GM23338 (cell line): ENCODE data around the gene DCLK1. TPM values are rescaled to one million over a fixed set of nuclear protein-coding genes. Genes with fewer than 3 reads are reported as not detected.

Source experiments
- ATAC-seq: fragments of 200-7000 bp; cut with Tn5 transposase; 3 replicates; pipeline ENCODE4 v1.9.1; 2020
- DNase-seq: peaks from one replicate; pipeline ENCODE4 v3.0.0-alpha.2; 2015; ENCODE audit warnings: low spot score
- H2AFZ ChIP-seq: fragments of 200-600 bp; sonication (generic); 2 replicates; pipeline ENCODE4 v1.8.0; 2016; ENCODE audit warnings: antibody characterized with exemption, mild to moderate bottlenecking, moderate library complexity
- H3F3A ChIP-seq: fragments of 200-600 bp; sonication (generic); replicated peaks from 2 replicates; pipeline ENCODE4 v1.8.0; 2017; ENCODE audit warnings: antibody characterized with exemption, mixed run types, low read depth
- H3K27ac ChIP-seq: fragments of 200-600 bp; sonication (generic); 2 replicates; pipeline ENCODE4 v1.6.1; 2016; ENCODE audit warnings: low read depth
- H3K27me3 ChIP-seq: fragments of 200-600 bp; sonication (generic); 2 replicates; pipeline ENCODE4 v1.8.0; 2016; ENCODE audit warnings: mild to moderate bottlenecking, mixed run types, moderate library complexity; ENCODE audit not compliant: insufficient read depth
- H3K36me3 ChIP-seq: fragments of 200-600 bp; sonication (generic); 2 replicates; pipeline ENCODE4 v1.8.0; 2016; ENCODE audit warnings: mild to moderate bottlenecking; ENCODE audit not compliant: insufficient read depth
- H3K4me1 ChIP-seq: fragments of 200-600 bp; sonication (generic); 2 replicates; pipeline ENCODE4 v1.8.0; 2016; ENCODE audit warnings: mild to moderate bottlenecking, moderate library complexity; ENCODE audit not compliant: insufficient read depth
- H3K4me2 ChIP-seq: fragments of 200-600 bp; sonication (generic); 2 replicates; pipeline ENCODE4 v1.7.1; 2017; ENCODE audit warnings: mixed run types
- H3K4me3 ChIP-seq: fragments of 200-600 bp; sonication (generic); 2 replicates; pipeline ENCODE4 v1.6.1; 2016; ENCODE audit warnings: mixed run types
- H3K79me2 ChIP-seq: fragments of 200-600 bp; sonication (generic); replicated peaks from 2 replicates; pipeline ENCODE4 v1.8.0; 2017; ENCODE audit warnings: mild to moderate bottlenecking; ENCODE audit not compliant: insufficient read depth
- H3K9me2 ChIP-seq: fragments of 200-600 bp; sonication (generic); 2 replicates; pipeline ENCODE4 v1.8.0; 2017; ENCODE audit not compliant: insufficient read depth
- H4K20me1 ChIP-seq: fragments of 200-600 bp; sonication (generic); replicated peaks from 2 replicates; pipeline ENCODE4 v1.8.0; 2017; ENCODE audit warnings: mild to moderate bottlenecking; ENCODE audit not compliant: insufficient read depth
- H3K27ac Mint-ChIP-seq: 2 replicates; pipeline ENCODE4 v1.8.0; 2020; ENCODE audit warnings: inconsistent platforms, mild to moderate bottlenecking, moderate library complexity, mixed read lengths
- H3K27me3 Mint-ChIP-seq: 3 replicates; pipeline ENCODE4 v1.8.0; 2022; ENCODE audit warnings: low read depth, mild to moderate bottlenecking, moderate library complexity, mixed read lengths, inconsistent platforms; ENCODE audit not compliant: insufficient read depth, poor library complexity
- H3K36me3 Mint-ChIP-seq: 3 replicates; pipeline ENCODE4 v1.8.0; 2021; ENCODE audit warnings: low read depth, mild to moderate bottlenecking, inconsistent platforms, moderate library complexity, mixed read lengths
- H3K4me1 Mint-ChIP-seq: 3 replicates; pipeline ENCODE4 v1.8.0; 2020; ENCODE audit warnings: mild to moderate bottlenecking, inconsistent platforms, mixed read lengths
- H3K4me3 Mint-ChIP-seq: 3 replicates; pipeline ENCODE4 v1.8.0; 2021; ENCODE audit warnings: moderate library complexity, mild to moderate bottlenecking, inconsistent platforms, mixed read lengths
- H3K9me3 Mint-ChIP-seq: 3 replicates; pipeline ENCODE4 v1.8.0; 2020; ENCODE audit warnings: moderate library complexity, mild to moderate bottlenecking, inconsistent platforms, mixed read lengths
- CREB1 ChIP-seq: fragments of 250-450 bp; sonication (Bioruptor Pico); IDR thresholded peaks from 2 replicates; pipeline ENCODE4 v1.5.0; 2020; ENCODE audit warnings: low read depth, mild to moderate bottlenecking, moderate library complexity
- EZH2phosphoT487 ChIP-seq: fragments of 200-600 bp; sonication (generic); IDR thresholded peaks from one replicate; pipeline ENCODE4 v1.8.1; 2018; ENCODE audit warnings: antibody characterized with exemption; ENCODE audit not compliant: unreplicated experiment
- JUNB ChIP-seq: IDR thresholded peaks from one replicate; pipeline ENCODE4 v1.6.1; 2016; ENCODE audit warnings: antibody characterized with exemption; ENCODE audit not compliant: unreplicated experiment
- NANOG ChIP-seq: IDR thresholded peaks from 2 replicates; pipeline ENCODE4 v1.6.1; 2016; ENCODE audit warnings: antibody characterized with exemption, borderline replicate concordance
- REST ChIP-seq: IDR thresholded peaks from one replicate; pipeline ENCODE4 v1.6.1; 2018; ENCODE audit warnings: antibody characterized with exemption; ENCODE audit not compliant: unreplicated experiment
- STAT1 ChIP-seq: IDR thresholded peaks from one replicate; pipeline ENCODE4 v1.6.1; 2016; ENCODE audit warnings: antibody characterized with exemption; ENCODE audit not compliant: unreplicated experiment
- ZNF114 ChIP-seq: fragments of 250-450 bp; sonication (Bioruptor Pico); IDR thresholded peaks from 2 replicates; pipeline ENCODE4 v1.5.0; 2020; ENCODE audit warnings: mild to moderate bottlenecking, moderate library complexity
- ZNF331 ChIP-seq: fragments of 250-450 bp; sonication (Bioruptor Pico); IDR thresholded peaks from 2 replicates; pipeline ENCODE4 v1.5.0; 2020; ENCODE audit warnings: low read depth, mild to moderate bottlenecking, moderate library complexity
- polyA plus RNA-seq: library from polyadenylated mRNA; unstranded; fragments of >200 nt; fragmentation: Nextera tagmentation; extraction: Ambion mirVana; gene quantifications from 2 replicates; pipeline ENCODE4 v1.2.1, GENCODE V29; 2016
- total RNA-seq: library from RNA; depleted of rRNA; stranded (reverse); fragments of >200 nt; shearing (Covaris generic); gene quantifications from 2 replicates; pipeline ENCODE4 v1.2.3, GENCODE V29; 2014
- TF ChIP-seq, protein P1 (sequence below), 2 experiments: fragments of 200-600 bp in 1 of 2; sonication (generic) in 1 of 2; conservative IDR thresholded peaks; 2 replicates each; pipeline versions ENCODE4 v1.5.1 to v1.6.1; 2016 to 2017; ENCODE audit warnings: antibody characterized with exemption in 2 of 2, low read depth in 2 of 2, mild to moderate bottlenecking in 2 of 2, moderate library complexity in 1 of 2
- TF ChIP-seq, protein P2 (sequence below): fragments of 250-450 bp; sonication (Bioruptor Pico); IDR thresholded peaks from 2 replicates; pipeline ENCODE4 v1.5.0; 2020; ENCODE audit warnings: mild to moderate bottlenecking, moderate library complexity

Gene DCLK1
- total and polyA plus RNA-seq, 2 experiments from 2014 or later: 13.1 to 57.7 TPM

DNA sequence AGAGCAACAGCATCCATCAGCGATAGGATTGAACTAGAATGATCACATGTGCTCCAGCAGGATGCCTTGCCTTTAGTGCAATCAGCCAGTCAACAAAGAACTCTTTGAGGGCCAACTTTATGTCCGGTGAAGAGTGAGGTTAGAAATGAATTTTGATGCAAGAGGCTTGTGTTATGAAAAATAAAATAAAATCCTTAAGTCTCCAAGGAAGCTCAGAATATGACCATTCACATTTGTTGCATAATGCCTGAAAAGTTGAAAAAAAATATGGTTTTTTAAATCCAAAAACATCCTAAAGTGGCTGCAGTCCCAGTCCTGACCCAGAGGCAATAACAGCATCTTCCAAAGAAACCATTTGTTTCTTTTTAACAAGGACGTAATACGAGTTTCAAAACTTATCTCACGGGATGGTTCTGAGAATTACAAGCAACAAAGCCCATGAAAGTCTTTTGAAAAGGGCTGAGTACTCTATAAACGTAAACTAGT is 61.3 kb downstream of the DCLK1 start:
- TF ChIP-seq ZNF331 (CRISPR knock-in tag) (no peak), STAT1 (no peak), CREB1 (no peak), EZH2phosphoT487 (no peak), NANOG (no peak), REST (no peak), ZNF114 (no peak), JUNB (no peak)
- TF ChIP-seq, protein P1, sequence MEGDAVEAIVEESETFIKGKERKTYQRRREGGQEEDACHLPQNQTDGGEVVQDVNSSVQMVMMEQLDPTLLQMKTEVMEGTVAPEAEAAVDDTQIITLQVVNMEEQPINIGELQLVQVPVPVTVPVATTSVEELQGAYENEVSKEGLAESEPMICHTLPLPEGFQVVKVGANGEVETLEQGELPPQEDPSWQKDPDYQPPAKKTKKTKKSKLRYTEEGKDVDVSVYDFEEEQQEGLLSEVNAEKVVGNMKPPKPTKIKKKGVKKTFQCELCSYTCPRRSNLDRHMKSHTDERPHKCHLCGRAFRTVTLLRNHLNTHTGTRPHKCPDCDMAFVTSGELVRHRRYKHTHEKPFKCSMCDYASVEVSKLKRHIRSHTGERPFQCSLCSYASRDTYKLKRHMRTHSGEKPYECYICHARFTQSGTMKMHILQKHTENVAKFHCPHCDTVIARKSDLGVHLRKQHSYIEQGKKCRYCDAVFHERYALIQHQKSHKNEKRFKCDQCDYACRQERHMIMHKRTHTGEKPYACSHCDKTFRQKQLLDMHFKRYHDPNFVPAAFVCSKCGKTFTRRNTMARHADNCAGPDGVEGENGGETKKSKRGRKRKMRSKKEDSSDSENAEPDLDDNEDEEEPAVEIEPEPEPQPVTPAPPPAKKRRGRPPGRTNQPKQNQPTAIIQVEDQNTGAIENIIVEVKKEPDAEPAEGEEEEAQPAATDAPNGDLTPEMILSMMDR (conservative IDR thresholded peaks at IDR 0.05; ENCODE audit: low read depth in 2 of 2): no peak
- TF ChIP-seq, protein P2, sequence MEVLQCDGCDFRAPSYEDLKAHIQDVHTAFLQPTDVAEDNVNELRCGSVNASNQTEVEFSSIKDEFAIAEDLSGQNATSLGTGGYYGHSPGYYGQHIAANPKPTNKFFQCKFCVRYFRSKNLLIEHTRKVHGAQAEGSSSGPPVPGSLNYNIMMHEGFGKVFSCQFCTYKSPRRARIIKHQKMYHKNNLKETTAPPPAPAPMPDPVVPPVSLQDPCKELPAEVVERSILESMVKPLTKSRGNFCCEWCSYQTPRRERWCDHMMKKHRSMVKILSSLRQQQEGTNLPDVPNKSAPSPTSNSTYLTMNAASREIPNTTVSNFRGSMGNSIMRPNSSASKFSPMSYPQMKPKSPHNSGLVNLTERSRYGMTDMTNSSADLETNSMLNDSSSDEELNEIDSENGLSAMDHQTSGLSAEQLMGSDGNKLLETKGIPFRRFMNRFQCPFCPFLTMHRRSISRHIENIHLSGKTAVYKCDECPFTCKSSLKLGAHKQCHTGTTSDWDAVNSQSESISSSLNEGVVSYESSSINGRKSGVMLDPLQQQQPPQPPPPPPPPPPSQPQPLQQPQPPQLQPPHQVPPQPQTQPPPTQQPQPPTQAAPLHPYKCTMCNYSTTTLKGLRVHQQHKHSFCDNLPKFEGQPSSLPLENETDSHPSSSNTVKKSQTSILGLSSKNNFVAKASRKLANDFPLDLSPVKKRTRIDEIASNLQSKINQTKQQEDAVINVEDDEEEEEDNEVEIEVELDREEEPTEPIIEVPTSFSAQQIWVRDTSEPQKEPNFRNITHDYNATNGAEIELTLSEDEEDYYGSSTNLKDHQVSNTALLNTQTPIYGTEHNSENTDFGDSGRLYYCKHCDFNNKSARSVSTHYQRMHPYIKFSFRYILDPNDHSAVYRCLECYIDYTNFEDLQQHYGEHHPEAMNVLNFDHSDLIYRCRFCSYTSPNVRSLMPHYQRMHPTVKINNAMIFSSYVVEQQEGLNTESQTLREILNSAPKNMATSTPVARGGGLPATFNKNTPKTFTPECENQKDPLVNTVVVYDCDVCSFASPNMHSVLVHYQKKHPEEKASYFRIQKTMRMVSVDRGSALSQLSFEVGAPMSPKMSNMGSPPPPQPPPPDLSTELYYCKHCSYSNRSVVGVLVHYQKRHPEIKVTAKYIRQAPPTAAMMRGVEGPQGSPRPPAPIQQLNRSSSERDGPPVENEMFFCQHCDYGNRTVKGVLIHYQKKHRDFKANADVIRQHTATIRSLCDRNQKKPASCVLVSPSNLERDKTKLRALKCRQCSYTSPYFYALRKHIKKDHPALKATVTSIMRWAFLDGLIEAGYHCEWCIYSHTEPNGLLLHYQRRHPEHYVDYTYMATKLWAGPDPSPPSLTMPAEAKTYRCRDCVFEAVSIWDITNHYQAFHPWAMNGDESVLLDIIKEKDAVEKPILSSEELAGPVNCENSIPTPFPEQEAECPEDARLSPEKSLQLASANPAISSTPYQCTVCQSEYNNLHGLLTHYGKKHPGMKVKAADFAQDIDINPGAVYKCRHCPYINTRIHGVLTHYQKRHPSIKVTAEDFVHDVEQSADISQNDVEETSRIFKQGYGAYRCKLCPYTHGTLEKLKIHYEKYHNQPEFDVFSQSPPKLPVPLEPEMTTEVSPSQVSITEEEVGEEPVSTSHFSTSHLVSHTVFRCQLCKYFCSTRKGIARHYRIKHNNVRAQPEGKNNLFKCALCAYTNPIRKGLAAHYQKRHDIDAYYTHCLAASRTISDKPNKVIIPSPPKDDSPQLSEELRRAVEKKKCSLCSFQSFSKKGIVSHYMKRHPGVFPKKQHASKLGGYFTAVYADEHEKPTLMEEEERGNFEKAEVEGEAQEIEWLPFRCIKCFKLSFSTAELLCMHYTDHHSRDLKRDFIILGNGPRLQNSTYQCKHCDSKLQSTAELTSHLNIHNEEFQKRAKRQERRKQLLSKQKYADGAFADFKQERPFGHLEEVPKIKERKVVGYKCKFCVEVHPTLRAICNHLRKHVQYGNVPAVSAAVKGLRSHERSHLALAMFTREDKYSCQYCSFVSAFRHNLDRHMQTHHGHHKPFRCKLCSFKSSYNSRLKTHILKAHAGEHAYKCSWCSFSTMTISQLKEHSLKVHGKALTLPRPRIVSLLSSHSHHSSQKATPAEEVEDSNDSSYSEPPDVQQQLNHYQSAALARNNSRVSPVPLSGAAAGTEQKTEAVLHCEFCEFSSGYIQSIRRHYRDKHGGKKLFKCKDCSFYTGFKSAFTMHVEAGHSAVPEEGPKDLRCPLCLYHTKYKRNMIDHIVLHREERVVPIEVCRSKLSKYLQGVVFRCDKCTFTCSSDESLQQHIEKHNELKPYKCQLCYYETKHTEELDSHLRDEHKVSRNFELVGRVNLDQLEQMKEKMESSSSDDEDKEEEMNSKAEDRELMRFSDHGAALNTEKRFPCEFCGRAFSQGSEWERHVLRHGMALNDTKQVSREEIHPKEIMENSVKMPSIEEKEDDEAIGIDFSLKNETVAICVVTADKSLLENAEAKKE (CRISPR knock-in tag): no peak
- Histone ChIP-seq H3K36me3 (no peaks in the 10 kb centered on the region), H4K20me1 (no peaks in the 10 kb centered on the region), H3K4me3 (no peak overlapping the region), H2AFZ (no peak overlapping the region), H3K9me2 (peaks cover 2% of the 10 kb centered on the region; the same call in 1 of the 2 replicates), H3K79me2 (no peaks in the 10 kb centered on the region), H3K4me2 (no peak overlapping the region), H3K4me1 (peaks cover 23% of the 10 kb centered on the region), H3K27ac (no peak overlapping the region), H3K27me3 (no peaks in the 10 kb centered on the region), H3F3A (no peaks in the 10 kb centered on the region)
- Mint-ChIP-seq H3K36me3 (peaks cover 4% of the 10 kb centered on the region; the same call in 2 of the 3 replicates), H3K9me3 (peaks cover 4% of the 10 kb centered on the region; the same call in 1 of the 3 replicates), H3K4me1 (peaks cover 17% of the 10 kb centered on the region), H3K27ac (no peak overlapping the region), H3K27me3 (no peaks in the 10 kb centered on the region), H3K4me3 (no peak overlapping the region)
- no peak for ATAC-seq
- DNase-seq: no peak
